ENCODE measurements around the gene SCAMP2.

SCAMP2 gene

DNA sequence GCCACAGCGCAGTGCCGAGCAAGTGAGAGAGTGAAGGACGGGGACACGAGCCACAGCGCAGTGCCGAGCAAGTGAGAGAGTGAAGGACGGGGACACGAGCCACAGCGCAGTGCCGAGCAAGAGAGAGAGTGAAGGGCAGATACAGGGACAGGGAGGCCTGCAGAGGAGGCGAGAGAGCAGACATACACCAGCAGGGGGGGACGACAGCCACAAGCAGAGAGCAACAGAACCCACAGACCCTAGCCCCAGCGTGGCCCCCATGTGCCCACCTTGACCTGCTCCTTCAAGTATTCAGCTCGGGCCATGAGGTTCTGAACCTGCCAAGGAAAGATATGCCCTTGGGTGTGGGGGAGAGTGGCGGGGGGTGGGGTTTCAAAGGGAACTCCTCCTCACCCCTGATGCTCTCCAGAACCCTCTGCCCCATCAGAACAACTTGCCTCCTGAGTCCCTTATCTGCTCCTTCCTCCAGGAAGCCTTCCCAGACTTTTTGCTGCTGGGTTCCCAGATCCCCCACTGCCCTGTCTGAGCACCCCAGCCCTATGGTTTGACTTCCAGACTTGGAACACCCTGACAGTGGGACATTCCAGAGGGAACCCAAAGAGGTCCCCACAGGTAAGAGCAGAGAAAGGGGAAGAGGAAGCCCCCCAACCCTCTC, 35.6 kb downstream of the SCAMP2 start:
- no peak for DNase-seq

DNA sequence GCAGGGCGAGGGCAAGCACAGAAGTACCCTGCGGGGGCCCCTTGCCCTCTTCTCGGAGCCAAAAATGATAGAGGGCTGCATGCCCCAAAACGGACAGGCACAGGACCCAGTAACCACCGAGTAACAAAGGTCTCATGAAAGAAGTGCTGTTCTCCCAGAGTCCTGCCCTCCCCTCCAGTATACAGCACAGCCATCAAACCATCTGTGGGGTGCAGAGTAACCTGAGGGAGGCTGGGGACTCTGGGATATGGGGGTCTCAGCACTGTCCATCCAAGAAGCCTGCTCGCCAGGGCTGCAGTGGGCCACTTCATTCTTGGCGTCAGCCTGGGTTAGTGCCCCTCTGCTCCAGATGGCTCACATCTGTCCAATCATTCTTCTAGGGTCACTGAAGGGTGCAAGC, 36.3 kb downstream of the SCAMP2 start:
- no peak for DNase-seq

DNA sequence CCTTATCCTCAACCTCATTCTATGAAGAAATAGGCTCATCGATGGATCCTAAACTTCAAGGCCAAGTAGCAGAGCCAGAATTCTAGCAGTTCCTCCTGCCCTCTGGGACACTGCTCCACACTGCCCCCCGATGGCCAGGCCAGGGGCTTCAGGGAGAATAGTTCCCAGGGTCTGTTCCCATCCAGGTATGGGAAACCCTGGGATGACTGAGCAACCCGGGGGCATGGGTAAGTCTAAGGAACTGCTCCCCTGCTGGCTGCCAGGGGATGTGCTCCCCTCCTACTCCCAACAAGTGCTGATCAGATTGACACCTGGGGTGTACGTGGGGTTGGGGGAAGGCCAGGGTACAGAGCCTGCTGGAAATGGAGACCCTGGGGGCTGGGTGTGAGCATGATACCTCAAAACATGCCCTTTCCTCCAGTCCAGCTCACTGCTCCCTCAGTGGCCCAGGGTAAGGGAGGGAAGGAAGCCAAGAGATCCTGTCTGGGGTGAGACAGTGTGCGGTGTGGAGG, 37.8 kb downstream of the SCAMP2 start:
- peak; percentile 41 for DNase-seq

DNA sequence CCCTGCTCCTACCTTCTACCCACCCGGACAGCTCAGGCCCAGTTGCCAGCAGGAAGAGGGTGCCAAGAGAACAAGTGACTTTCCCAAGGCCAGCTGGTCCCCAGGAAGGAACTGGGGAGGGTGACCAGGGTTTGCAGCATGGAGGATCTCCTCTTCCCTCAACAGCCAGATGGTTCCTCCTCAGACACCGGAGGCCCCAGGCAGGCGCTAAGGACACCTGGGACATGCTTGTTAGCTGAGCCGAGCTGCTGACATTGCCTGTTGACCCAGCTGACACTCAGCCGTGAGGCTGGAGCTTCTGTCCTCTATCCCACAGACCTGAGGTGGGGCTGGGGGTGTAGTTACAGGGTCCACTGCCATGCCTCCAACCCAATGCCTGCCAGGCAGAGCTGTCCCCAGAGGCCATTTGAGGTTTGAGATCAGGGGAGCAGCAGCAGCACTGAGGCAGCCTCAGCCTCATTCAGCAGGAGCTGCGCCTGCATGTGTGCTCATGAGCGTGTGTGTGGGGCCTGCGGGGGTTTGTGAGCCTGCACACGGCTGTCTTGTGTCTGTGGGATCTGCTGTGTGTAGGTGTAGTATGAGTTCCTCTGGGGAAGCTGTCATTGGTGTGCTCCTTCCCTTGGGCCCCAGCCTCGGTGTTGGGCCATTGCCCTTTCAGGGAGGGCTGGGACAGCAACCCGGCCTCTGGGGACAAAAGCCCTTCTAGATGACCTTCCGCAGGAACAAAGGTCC, 39.6 kb downstream of the SCAMP2 start:
- peak; percentile 79 for DNase-seq

DNA sequence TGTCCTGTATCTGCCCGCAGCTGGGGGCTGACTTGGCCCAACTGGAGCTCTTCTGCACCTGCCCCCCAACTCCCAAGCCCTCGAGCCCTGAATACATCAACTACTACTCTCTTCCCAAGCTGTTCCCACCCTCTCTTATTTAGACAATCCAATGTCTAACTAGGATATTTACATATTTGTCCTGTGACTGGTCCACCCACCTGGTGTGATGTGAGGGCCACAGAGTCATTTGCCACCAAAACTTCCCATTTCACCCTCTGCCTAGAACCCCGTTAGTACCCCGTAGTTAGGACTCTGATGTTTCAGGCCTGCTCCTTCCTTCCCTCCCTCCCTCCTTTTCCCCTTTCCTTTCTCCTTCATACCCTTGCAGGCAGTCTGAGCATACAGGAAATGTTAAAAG, 40.3 kb downstream of the SCAMP2 start:
- peak; percentile 63 for DNase-seq

DNA sequence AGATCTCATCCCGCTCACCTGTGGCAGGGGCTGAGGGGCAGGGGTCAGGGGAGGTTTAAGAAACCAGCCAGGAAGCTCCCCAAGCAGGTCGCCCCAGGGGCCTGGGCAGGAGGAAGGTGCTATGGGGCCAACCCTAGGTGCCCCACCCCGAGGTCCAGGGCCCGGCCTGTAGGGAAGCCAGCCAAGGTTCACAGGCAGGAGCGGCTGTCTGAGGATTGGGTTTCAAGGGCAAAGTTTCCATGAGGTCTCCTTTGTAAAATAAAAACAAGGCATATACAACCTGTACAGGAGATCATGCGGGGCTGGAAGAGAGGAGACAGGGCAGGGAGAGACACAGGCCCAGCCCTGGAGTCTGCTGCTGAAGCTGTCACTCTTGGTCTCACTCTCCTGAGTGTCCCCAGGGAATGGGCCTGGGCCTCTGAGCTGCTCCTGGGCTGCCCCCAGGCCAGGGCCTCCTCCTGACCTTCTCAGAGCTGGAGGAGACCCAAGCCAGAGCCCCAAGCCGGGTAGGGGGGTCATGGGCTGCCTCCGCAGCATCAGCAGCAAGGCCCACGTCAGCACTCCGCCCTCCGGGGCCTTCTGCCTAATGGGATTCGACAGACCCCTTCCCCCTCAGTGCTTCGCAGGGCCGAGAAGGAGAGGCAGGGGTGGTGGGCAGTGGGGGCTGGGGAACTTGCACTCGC, 41.2 kb downstream of the SCAMP2 start:
- DNase-seq = peak; percentile 57

DNA sequence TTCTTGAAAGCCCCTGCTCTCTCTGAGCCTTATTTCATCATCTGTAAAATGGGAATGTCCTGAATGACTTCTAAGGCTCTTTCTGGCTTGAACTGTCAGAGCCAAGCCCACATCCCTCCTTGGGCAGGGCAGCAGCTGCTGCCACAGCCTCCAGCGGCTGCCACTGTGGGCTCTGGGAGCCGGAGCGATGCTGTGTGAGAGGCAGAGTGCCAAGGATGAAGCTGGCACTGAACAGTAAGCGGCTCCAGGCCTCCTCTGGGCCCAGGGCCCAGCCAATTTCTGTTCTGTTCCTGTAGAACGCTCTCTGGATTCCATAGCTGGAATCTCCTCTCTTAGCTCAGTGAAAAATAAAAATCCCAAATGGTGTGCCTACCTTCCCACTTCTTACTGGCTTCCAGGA, 42.3 kb downstream of the SCAMP2 start:
- peak; percentile 40 for DNase-seq

DNA sequence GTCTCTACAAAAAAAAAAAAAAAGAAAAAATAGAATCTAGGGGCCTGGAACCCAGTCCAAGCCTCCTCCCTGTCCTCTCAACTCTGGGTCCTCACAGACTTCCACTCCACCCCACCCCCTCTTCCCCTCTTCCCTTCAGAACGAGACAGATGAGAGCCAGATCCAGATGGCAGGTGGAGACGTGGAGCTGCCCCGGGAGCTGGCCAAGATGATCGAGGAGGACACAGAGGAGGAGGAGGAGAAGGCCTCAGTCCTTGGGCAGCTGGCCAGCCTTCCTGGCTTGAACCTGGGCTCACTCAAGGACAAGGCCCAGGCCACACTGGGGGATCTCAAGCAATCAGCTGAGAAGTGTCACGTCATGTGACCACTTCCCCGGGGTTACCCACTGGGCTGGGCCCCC, 43.2 kb downstream of the SCAMP2 start:
- DNase-seq = no peak

DNA sequence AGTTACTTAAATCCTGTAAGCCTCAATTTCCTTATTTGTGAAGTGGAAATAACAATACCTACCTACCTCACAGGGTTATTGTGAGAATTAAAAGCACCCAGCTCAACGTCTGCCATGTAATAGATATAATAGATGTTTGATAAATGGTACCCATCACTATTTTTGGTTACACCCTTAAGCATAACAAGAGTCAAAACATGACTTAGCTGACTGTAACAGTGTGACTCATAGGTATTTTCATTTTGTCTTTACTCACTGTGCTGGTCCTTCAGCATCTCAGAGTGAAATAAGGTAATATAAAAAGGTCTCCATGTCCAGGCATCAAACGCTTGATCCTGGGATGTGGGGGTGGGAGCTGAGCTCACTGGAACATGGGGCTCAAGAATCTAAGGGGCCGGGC, 43.7 kb downstream of the SCAMP2 start:
- no peak for DNase-seq

DNA sequence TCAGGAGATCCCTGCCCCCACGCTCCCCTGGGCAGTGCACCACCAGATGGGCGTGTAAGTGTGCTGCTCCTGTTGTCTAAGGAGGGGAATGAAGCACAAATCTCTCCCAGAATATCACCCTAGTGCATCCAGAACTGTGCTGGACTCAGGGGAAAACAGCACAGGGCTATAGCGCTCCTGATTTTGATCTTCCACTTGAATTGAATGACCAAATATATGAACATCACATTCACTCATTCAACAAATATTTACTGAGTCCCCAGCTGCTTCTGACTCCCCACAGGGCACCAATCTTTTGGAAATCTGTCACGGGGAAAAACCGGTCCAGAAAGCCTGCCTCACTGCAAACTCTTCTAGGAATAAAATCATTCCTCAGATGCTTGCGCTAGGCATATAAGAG, 44.3 kb downstream of the SCAMP2 start:
- DNase-seq = peak; percentile 46

DNA sequence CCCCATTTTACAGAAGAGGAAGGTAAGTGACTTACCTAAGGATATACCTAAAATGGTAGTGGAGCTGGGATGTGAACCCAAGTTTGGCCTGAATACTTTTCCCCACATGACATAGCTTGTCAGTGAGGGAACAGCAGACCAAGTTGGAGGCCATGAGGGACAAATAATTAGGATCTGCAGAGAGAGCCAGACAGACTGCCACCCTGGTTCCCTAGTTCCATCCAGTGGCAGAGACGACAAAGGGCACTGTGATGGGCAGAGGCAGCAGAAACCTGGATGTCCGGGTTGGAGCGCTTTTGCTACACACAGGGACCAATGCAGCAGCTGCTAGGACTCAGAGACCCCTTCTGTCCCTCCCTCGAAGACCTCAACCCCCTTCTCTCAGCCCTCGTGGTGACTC, 45.6 kb downstream of the SCAMP2 start:
- no peak for DNase-seq

DNA sequence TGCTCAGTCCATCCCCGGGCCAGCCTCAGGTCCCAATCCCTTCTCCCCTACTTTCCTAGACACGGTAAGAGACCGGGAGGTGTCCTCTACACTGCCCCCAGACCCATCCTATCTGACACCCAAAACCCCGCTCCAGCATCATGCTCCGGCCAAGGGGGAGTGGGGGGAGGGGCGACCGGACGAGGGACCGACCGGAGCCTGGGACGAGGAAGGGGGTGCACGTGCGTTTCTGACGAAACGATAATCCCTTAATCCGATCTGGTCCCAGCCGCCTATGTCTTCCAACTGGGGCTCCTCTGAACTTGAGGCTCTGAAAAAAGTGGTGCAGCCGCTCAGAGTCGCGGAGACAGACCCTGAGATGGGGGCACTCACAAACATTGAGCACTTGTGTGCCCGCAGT, 46.2 kb downstream of the SCAMP2 start:
- no peak for DNase-seq

DNA sequence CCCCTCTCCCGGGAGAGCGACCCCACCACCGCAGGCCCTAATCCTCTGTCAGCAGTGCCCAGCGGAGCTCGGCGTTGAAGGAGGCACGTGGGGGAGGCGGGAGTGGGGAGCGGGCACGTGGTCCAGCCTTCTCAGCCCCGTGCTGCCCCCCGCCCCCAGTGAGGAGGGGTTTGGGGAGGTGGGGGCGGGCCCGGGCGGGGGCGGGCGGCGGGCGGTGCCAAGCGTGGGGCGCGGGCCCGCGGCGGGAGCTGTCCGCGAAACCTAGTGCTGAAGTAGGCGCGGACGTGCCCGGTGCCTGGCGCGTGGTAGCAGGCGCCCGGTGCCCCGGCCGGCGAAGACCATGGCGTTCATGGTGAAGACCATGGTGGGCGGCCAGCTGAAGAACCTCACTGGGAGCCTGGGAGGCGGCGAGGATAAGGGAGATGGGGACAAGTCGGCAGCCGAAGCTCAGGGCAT, 46.8 kb downstream of the SCAMP2 start, which contains the start of gene CPLX3:
CPLX3 (plus strand) TSS at position 264 of the 456 bp plus-strand sequence; CDS start at position 341, 77 bp downstream.
- no peak for DNase-seq

DNA sequence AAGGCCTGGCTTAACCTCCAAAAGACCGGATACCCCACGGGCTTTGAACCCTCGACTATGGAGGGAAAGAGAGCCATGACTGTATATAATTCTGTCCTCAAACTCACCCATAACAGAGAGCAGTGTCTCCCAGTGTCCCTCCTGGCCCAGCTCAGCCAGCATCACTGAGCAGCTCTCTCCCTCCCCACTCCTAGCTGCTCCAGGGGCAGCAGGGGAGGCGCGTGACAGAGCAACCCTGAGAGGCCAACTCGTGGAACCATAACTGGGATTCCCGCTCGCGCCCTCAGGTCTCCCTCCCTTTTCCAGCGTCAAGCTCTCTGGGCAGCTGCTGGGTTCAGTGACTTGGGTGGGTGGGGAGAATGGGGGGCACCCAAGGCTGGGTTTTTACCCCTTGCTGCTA, 47.3 kb downstream of the SCAMP2 start:
- no peak for DNase-seq

DNA sequence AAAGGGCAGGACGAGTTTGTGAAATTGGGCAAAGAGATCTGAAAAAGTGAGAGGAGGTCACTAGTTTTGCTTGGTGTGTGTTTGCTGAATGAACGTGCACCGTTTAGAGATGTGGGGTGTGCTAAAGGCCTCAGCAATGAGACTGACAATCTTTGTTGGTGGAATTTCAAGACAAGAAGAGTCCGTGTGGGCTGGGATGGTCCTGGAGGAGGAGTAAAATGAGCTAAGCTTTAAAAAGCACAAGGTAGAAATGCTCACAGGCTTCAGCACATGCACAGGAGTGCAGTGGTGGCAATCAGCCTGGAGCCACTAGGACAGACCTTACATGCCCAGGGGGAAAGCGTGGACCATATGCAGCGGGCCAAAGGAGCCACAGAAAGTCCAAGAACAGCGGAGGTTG, 48.2 kb downstream of the SCAMP2 start:
- DNase-seq = no peak

DNA sequence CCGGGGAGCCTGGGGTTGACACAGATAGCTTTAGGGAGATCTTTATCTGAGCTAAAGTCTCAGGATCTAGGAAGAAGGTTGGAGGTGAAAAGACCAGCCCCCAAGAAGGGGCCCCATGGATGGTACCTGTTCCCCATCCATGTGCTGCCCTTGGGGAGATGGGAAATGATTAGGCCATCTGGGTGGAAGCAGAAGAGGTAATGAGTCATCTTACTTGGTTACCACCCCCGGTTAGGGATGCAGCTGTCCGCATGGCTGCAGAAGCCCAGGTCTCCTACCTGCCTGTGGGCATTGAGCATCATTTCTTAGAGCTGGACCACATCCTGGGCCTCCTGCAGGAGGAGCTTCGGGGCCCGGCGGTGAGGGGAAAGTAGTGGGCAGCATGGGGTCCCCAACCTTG, 49.8 kb downstream of the SCAMP2 start:
- DNase-seq = peak; percentile 79

DNA sequence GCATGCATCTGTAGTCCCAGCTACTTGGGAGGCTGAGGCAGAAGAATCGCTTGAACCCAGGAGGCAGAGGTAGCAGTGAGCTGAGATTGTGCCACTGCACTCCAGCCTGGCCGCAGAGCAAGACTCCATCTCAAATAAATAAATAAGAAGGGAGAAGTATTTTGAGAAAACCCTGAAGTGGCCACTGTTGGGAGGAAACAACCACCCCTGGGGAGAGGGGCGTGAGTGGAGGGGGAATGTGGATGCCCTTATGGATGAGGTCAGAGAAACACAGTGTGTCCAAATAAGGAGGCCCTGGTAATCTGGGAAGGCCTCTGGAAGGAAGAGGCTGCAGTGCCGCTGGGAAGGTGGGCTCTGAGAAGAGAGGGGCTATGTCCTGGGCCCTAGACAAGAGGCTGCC, 50.9 kb downstream of the SCAMP2 start:
- no peak for DNase-seq

DNA sequence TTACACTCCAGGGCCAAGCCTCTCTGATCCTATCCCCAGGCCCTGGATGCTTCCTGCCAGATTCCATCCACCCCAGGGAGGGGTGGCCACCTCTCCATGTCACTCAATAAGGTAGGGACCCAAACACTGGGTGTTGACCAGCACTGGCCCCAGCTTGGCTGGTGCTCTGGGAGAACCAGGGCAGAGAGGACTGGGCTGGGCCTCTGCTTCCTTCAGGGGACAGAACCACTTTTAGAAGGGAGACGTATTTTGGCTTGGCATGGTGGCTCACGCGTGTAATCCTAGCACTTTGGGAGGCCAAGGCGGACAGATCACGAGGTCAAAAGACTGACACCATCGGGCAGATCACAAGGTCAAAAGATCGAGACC, 51.4 kb downstream of the SCAMP2 start:
- no peak for DNase-seq

DNA sequence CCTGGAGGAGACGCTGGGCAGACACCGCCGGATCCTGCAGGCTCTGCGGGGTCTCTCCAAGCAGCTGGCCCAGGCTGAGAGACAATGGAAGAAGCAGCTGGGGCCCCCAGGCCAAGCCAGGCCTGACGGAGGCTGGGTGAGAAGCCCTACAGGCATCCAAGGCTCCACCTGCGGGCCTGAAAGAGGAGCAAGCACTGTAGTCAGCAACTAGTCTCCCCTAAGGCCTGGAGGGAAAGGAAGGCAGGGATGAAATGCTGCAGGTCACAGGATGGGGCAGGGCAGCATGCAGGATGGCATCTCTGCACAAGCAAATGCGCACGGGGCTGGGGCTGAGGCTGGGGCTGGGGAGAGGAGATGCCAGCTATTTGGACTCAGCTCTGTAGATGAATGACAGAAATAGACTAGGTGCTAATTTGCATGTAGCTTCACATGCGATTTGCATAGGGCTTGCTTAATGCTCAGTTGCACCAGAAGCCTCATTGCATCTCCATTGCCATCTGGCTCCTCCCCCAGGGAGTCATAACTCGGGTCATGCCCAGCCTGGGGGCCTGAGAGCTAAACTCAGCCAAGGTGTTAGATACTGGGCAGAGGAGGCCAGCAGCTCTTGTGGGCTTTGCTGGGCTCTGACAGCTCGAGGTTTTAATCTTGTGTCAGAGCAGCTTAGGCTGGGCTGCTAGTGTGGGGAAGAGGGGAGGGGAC, 51.9 kb downstream of the SCAMP2 start:
- peak; percentile 80 for DNase-seq

DNA sequence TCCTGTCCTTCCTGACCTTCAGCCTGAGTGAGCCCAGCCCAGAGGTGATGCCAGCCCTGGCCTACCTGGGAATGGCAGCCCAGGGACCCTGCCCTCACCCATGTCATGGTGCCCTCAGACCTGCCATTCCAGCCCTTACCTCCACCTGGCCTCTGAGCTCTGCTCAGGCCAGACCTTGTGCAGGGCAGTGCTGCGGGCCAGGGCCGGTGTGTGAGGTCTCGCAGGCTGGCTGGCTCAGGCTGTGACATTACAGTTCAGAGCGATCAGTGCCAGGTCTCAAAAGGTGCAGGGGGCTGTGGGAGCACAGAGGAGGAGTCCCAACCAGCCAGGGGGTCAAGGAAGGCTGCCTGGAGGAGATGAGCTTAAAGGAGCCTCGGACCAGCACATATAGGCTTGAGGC, 53.1 kb downstream of the SCAMP2 start:
- no peak for DNase-seq

DNA sequence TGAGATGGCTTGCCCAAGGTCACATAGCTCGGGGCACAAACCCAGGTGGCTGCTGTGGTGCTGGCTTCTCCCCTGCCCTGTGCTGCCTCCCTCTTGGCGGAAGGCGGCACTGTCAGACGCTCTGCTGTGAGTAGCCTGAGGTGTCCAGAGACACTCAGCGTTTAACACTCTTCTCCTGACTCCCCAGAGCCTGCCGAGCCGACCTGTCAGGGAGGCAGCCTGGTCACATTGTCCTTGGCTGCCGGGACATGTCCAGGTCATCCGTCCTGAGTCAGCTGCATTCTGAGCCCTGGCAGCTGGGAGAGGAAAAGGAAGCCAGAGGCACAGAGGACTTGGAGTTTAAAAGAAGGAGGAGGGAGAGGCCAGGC, 55.8 kb downstream of the SCAMP2 start:
- DNase-seq = no peak

DNA sequence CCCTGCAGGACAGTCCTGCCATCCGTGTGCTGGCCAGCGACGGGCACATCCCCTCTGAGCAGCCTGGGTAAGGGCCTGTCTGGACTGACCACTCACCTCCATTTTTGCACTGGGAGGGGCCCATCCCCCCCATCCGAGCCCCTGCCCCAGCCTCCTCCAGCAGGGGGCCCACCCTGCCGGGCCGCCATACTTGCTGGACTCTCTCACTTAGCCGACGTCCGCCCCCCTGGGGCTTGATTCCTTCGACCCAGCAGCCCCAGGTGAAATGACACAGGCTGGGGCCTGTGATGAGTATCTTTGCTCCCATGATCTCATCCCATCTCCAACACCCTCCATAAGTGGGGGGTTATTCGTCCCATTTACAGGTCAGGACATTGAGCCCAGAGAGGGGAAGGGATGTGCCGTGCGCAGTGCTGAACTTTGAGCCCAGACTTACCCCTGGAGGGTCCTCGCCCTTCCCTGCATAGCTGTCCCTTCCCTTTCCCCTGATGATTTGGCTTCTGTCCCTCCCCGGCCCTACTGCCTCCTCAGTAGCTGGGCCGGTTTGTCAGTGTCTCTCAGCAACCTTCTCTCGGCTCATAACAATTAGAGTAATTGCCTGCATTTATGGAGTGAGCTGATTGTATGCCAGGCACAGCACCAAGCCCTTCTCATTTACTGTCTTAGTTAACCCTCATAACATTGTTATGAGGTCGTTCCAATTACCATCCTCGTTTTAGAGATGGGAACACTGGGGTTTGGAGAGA, 56.4 kb downstream of the SCAMP2 start:
- DNase-seq = no peak

DNA sequence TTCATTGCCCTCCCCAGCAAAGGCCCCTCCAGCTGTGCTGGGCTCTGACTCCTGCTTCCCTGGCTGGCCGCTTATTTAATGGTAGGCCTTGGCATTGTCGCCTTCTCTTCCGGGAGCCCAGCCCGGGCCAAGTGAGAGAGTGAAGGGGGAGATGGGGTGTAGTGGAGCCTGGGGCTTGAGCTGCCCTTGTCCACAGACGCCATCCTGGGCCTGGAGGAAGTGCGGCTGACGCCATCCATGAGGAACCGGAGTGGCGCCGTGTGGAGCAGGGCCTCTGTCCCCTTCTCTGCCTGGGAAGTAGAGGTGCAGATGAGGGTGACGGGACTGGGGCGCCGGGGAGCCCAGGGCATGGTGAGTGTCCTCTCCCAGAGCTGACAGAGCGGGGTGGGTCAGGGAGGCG, 57.2 kb downstream of the SCAMP2 start:
- no peak for DNase-seq
